Measurements from ENCODE around the gene NEK1.

- TF ChIP-seq, protein P1, sequence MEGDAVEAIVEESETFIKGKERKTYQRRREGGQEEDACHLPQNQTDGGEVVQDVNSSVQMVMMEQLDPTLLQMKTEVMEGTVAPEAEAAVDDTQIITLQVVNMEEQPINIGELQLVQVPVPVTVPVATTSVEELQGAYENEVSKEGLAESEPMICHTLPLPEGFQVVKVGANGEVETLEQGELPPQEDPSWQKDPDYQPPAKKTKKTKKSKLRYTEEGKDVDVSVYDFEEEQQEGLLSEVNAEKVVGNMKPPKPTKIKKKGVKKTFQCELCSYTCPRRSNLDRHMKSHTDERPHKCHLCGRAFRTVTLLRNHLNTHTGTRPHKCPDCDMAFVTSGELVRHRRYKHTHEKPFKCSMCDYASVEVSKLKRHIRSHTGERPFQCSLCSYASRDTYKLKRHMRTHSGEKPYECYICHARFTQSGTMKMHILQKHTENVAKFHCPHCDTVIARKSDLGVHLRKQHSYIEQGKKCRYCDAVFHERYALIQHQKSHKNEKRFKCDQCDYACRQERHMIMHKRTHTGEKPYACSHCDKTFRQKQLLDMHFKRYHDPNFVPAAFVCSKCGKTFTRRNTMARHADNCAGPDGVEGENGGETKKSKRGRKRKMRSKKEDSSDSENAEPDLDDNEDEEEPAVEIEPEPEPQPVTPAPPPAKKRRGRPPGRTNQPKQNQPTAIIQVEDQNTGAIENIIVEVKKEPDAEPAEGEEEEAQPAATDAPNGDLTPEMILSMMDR (conservative IDR thresholded peaks at IDR 0.05 in 1 of 2, IDR thresholded peaks at IDR 0.05 in 1 of 2; ENCODE audit: extremely low read depth in 1 of 2, insufficient read depth in 1 of 2, low read depth in 1 of 2, low read length in 2 of 2), result no peak
- no peak for TF ChIP-seq EZH2 (IDR thresholded peaks at IDR 0.05; ENCODE audit: borderline replicate concordance, low read length)
Observed at GRCh38 chr4:169443748-169444147, 168.6 kb downstream of the NEK1 start.
